Measurements from ENCODE around the gene AMHR2. TPM values are rescaled to one million over a fixed set of nuclear protein-coding genes. Genes with fewer than 3 reads are reported as not detected.
A peak's percentile ranks its signal among the peaks of the same experiment; 100 is the strongest.
"Not testable (repeated sequence)": the region's sequence is repeated elsewhere in the genome, so short reads cannot be mapped to it uniquely, and the experiment has no call there.

Gene AMHR2
- total RNA-seq (under 1 TPM; 0.50 to 0.61 TPM), polyA plus RNA-seq (ENCODE audit: insufficient read length in 2 of 2) (under 1 TPM in 1 of 2 donors, not detected in 1; 0.23 TPM)
- long read RNA-seq, donor 1, result 0 reads
- long read RNA-seq, donor 2, result 0 reads
- long read RNA-seq, donor 3, result 0 reads
- long read RNA-seq, donor 4, result 0 reads

- no peaks in the 10 kb centered on the region for H3K9me3 ChIP-seq (ENCODE audit: control insufficient read depth, insufficient read depth, low read length)
- no peak within 1 kb of the TSS for H3K4me3 ChIP-seq (ENCODE audit: low read depth, low read length)
- no peak within 1 kb of the TSS for H3K27ac ChIP-seq (ENCODE audit: low read depth, low read length)
- no peaks in the 10 kb centered on the region for H3K36me3 ChIP-seq (ENCODE audit: control insufficient read depth, insufficient read depth, low read length)
- no peaks in the 10 kb centered on the region for H3K4me1 ChIP-seq (ENCODE audit: control insufficient read depth, insufficient read depth, low read length)
- 88% methylated on average over 1 of the region's 1 CpG for WGBS (ENCODE audit: insufficient coverage)
- no peaks in the 10 kb centered on the region for H3K27me3 ChIP-seq (ENCODE audit: control insufficient read depth, insufficient read depth, low read length)
- DNase-seq (ENCODE audit: low read depth in 4 of 6, low spot score in 6 of 6), result no peak
Observed at GRCh38 chr12:53423597-53423996, at the start of gene AMHR2. Gene AMHR2, plus strand, starts transcription at chr12:53423855. Its CDS starts 80 bp downstream, at chr12:53423935.

GRCh38 chr12:53374277-53374676, 49.4 kb upstream of the AMHR2 start:
- WGBS (ENCODE audit: insufficient coverage), result 86% methylated on average over 12 of the region's 14 CpGs
- H3K27me3 ChIP-seq (ENCODE audit: control insufficient read depth, insufficient read depth, low read length), result not testable (repeated sequence)

GRCh38 chr12:53376747-53377146, 46.9 kb upstream of the AMHR2 start:
- H3K4me3 ChIP-seq (ENCODE audit: low read depth, low read length), result no peak overlapping the region
- peaks cover 16% of the 10 kb centered on the region for H3K4me1 ChIP-seq (ENCODE audit: control insufficient read depth, insufficient read depth, low read length)
- no peak overlapping the region for H3K27ac ChIP-seq (ENCODE audit: low read depth, low read length)
- WGBS (ENCODE audit: insufficient coverage), result no CpG with 5 or more reads among the region's 2 CpGs
- no peaks in the 10 kb centered on the region for H3K9me3 ChIP-seq (ENCODE audit: control insufficient read depth, insufficient read depth, low read length)
- no peaks in the 10 kb centered on the region for H3K27me3 ChIP-seq (ENCODE audit: control insufficient read depth, insufficient read depth, low read length)
- no peak for DNase-seq (ENCODE audit: low read depth in 4 of 6, low spot score in 6 of 6)
- H3K36me3 ChIP-seq (ENCODE audit: control insufficient read depth, insufficient read depth, low read length), result peaks cover 1% of the 10 kb centered on the region

More at GRCh38 chr12:53374277-53374676, 49.4 kb upstream of the AMHR2 start:
- not testable (repeated sequence) for DNase-seq (ENCODE audit: low read depth in 4 of 6, low spot score in 6 of 6); H3K27ac ChIP-seq (ENCODE audit: low read depth, low read length); H3K4me3 ChIP-seq (ENCODE audit: low read depth, low read length); H3K36me3 ChIP-seq (ENCODE audit: control insufficient read depth, insufficient read depth, low read length); H3K9me3 ChIP-seq (ENCODE audit: control insufficient read depth, insufficient read depth, low read length)
- peaks cover 23% of the 10 kb centered on the region for H3K4me1 ChIP-seq (ENCODE audit: control insufficient read depth, insufficient read depth, low read length)

- no peaks in the 10 kb centered on the region for H3K27me3 ChIP-seq (ENCODE audit: control insufficient read depth, insufficient read depth, low read length)
- WGBS (ENCODE audit: insufficient coverage), result no CpG with 5 or more reads among the region's 12 CpGs
- H3K36me3 ChIP-seq (ENCODE audit: control insufficient read depth, insufficient read depth, low read length), result peaks cover 16% of the 10 kb centered on the region
- H3K4me3 ChIP-seq (ENCODE audit: low read depth, low read length), result no peak overlapping the region
- no peaks in the 10 kb centered on the region for H3K9me3 ChIP-seq (ENCODE audit: control insufficient read depth, insufficient read depth, low read length)
- H3K27ac ChIP-seq (ENCODE audit: low read depth, low read length), result no peak overlapping the region
- DNase-seq (ENCODE audit: low read depth in 4 of 6, low spot score in 6 of 6), result no peak
- H3K4me1 ChIP-seq (ENCODE audit: control insufficient read depth, insufficient read depth, low read length), result peaks cover 27% of the 10 kb centered on the region
Observed at GRCh38 chr12:53378222-53378621, 45.4 kb upstream of the AMHR2 start.

GRCh38 chr12:53378724-53379388, 44.8 kb upstream of the AMHR2 start:
- H3K9me3 ChIP-seq (ENCODE audit: control insufficient read depth, insufficient read depth, low read length), result no peaks in the 10 kb centered on the region
- peak in 1 of 6 donors; percentile 20 for DNase-seq (ENCODE audit: low read depth in 4 of 6, low spot score in 6 of 6)
- H3K27me3 ChIP-seq (ENCODE audit: control insufficient read depth, insufficient read depth, low read length), result no peaks in the 10 kb centered on the region
- H3K36me3 ChIP-seq (ENCODE audit: control insufficient read depth, insufficient read depth, low read length), result peaks cover 18% of the 10 kb centered on the region
- peak overlapping the region; percentile 49 for H3K4me3 ChIP-seq (ENCODE audit: low read depth, low read length)
- WGBS (ENCODE audit: insufficient coverage), result 10% methylated on average over 22 of the region's 23 CpGs
- peaks cover 30% of the 10 kb centered on the region for H3K4me1 ChIP-seq (ENCODE audit: control insufficient read depth, insufficient read depth, low read length)
- peak overlapping the region; percentile 94 for H3K27ac ChIP-seq (ENCODE audit: low read depth, low read length)

GRCh38 chr12:53379389-53380103, 44.1 kb upstream of the AMHR2 start:
- Histone ChIP-seq H3K9me3 (ENCODE audit: control insufficient read depth, insufficient read depth, low read length) (no peaks in the 10 kb centered on the region), H3K4me1 (ENCODE audit: control insufficient read depth, insufficient read depth, low read length) (peaks cover 37% of the 10 kb centered on the region), H3K27ac (ENCODE audit: low read depth, low read length) (peak overlapping the region; percentile 94), H3K36me3 (ENCODE audit: control insufficient read depth, insufficient read depth, low read length) (peaks cover 23% of the 10 kb centered on the region), H3K27me3 (ENCODE audit: control insufficient read depth, insufficient read depth, low read length) (no peaks in the 10 kb centered on the region), H3K4me3 (ENCODE audit: low read depth, low read length) (peak overlapping the region; percentile 49)
- peak; percentile 100 for DNase-seq (ENCODE audit: low read depth in 4 of 6, low spot score in 6 of 6)
- WGBS (ENCODE audit: insufficient coverage), result 0% methylated on average over 27 of the region's 29 CpGs

- 0% methylated on average over 37 of the region's 71 CpGs for WGBS (ENCODE audit: insufficient coverage)
- Histone ChIP-seq H3K9me3 (ENCODE audit: control insufficient read depth, insufficient read depth, low read length) (no peaks in the 10 kb centered on the region), H3K27ac (ENCODE audit: low read depth, low read length) (peak within 1 kb of the TSS; percentile 94), H3K4me3 (ENCODE audit: low read depth, low read length) (peak within 1 kb of the TSS; percentile 54), H3K36me3 (ENCODE audit: control insufficient read depth, insufficient read depth, low read length) (peaks cover 28% of the 10 kb centered on the region), H3K27me3 (ENCODE audit: control insufficient read depth, insufficient read depth, low read length) (no peaks in the 10 kb centered on the region), H3K4me1 (ENCODE audit: control insufficient read depth, insufficient read depth, low read length) (peaks cover 43% of the 10 kb centered on the region)
- peak in 4 of 6 donors; percentile 60 to 93 (median 75) for DNase-seq (ENCODE audit: low read depth in 4 of 6, low spot score in 6 of 6)
Observed at GRCh38 chr12:53380104-53380793, 43.4 kb upstream of the AMHR2 start, which contains the start of gene SP1. Gene SP1, plus strand, starts transcription at chr12:53380176. Its CDS starts 116 bp downstream, at chr12:53380292.

- Histone ChIP-seq H3K4me3 (ENCODE audit: low read depth, low read length) (peak overlapping the region; percentile 54), H3K36me3 (ENCODE audit: control insufficient read depth, insufficient read depth, low read length) (peaks cover 28% of the 10 kb centered on the region), H3K27ac (ENCODE audit: low read depth, low read length) (peak overlapping the region; percentile 83), H3K9me3 (ENCODE audit: control insufficient read depth, insufficient read depth, low read length) (no peaks in the 10 kb centered on the region), H3K4me1 (ENCODE audit: control insufficient read depth, insufficient read depth, low read length) (peaks cover 46% of the 10 kb centered on the region), H3K27me3 (ENCODE audit: control insufficient read depth, insufficient read depth, low read length) (no peaks in the 10 kb centered on the region)
- no peak for DNase-seq (ENCODE audit: low read depth in 4 of 6, low spot score in 6 of 6)
- 4% methylated on average over 11 of the region's 21 CpGs for WGBS (ENCODE audit: insufficient coverage)
Observed at GRCh38 chr12:53380794-53381730, 42.6 kb upstream of the AMHR2 start.

Measured in spinal cord (tissue), 10 donors.